ENCODE data around the gene ANKHD1.
"Not testable (repeated sequence)": the region's sequence is repeated elsewhere in the genome, so short reads cannot be mapped to it uniquely, and the experiment has no call there.

ANKHD1 gene

DNA sequence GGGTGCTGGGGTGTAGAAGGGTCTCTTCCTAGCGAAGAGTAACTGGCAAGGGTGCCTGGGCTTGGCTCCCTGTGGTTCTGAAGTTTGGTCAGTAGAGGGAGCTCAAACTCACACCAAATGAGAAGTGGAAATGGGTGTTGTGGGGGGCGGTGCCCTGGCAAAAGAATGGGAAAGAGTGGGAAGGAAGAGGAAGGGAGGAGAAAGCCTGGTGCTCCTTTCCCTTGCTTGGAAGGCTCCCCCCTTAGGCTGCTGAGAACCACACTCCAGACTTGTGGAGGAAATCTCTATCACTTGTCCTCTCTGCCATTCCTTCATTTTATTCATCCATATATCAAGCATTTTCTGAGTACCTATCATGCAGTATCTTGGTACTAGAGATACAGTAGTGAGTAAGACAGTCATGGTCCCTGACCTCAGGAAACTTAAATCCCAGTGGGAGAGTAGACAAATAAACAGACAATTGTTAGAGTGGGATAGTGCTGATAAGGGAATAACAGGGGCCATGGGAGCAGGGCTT, 28.6 kb upstream of the ANKHD1 start:
- peak in 1 of 2 donors; percentile 15 for DNase-seq (ENCODE audit: low read depth in 1 of 2, low spot score in 1 of 2)

DNA sequence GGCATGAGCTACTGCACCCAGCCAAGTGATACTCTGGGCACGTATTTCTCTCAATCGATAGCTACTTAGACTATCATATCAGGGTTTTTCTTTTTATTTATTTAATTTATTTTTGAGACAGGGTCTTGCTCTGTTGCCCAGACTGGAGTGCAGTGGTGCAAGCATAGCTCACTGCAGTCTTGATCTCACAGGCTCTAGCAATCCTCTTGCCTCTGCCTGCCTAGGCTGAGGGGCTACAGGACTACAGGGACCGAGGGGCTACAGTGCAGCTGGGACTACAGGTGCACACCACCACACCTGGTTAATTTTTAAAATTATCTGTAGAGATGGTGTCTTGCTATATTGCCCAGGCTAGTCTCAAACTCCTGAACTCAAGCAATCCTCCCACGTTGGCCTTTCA, 20.3 kb upstream of the ANKHD1 start:
- DNase-seq (ENCODE audit: low read depth in 1 of 2, low spot score in 1 of 2), result no peak

DNA sequence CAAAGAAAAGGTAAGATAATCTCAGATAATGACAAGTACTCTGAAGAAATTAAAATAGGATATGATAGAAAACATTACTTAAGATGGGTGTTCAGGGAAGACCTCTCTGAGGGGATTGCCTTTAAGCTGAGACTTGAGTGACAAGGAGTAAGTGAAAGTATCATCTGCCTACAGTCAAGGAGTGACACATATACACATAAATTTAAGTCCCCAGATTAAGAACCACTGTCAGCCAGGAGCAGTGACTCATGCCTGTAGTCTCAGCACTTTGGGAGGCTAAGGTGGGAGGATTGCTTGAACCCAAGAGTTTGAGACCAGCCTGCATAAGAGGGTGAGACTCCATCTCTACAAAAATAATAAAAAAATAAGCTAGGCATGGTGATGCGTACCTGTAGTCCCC, 19.7 kb upstream of the ANKHD1 start:
- no peak for DNase-seq (ENCODE audit: low read depth in 1 of 2, low spot score in 1 of 2)

DNA sequence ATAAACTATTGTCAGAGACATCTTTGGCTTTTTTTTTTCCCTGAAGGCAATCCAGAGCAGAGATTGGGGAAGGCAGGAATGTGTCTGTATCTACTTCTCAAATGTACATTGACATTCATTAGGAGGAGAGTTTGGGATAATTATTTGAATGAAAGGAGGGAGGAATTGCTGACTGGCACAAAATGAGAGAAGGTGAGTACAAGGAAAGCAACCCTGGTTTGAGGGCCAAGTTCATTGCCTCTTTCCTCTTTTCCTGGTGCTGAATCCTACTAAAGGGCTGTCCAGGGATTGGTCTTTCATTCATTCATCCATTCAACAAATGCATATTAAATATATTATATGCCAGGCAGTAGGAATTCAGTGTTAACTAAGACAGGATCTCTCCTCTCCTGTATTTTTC, 18.8 kb upstream of the ANKHD1 start:
- no peak for DNase-seq (ENCODE audit: low read depth in 1 of 2, low spot score in 1 of 2)

DNA sequence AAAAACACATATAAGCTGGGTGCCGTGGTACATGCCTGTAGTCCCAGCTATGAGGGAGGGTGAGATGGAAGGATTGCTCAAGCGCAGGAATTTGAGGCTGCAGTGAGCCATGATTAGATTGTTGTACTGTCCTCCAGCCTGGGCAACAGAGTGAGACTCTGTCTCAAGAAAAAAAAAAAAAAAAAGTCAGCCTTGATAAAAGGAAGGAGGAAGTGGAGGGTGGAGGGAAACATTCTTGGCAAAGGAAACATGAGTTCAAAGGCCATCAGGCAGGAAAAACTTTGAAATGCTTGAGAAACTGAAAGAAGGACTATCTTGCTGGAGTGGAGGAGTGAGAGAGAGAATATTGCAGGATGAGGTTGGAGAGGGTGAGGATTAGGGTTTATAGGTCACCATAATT, 18.3 kb upstream of the ANKHD1 start:
- DNase-seq (ENCODE audit: low read depth in 1 of 2, low spot score in 1 of 2), result no peak

DNA sequence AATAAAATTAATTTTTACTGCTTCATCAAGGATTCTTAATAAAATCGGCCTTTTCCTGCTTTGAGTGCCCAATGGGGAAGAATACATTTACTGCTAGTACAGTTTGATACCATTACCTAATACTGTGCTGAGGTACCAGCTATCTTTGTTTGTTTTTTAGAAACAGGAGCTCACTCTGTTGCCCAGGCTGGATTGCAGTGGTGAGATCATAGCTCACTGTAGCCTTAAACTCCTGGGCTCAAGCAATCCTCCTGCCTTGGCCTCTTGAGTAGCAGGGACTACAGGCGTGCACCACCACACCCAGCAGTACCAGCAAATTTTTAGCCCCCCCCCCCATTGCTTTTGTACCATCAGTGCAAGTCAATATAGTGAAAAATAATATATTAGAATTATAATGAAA, 13.6 kb upstream of the ANKHD1 start:
- no peak for DNase-seq (ENCODE audit: low read depth in 1 of 2, low spot score in 1 of 2)

DNA sequence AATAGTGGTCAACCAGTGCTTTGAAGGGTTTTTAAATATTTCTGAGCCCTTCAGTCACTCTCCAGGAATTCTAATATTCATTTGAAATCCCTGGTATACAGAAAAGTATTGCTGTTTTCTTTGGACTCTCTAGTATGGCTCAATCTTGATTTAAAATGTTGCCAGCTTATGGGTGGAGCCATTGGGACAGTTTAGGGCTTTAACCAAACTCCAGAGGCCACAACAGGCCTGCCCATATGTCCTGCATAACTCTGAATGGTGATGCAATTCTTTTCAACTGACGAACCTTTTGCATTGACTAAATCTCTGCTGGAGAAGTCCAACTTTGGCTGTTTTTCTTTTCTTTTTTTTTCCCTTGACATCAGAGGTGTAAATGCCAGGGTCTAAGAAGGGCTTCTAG, 10.3 kb upstream of the ANKHD1 start:
- no peak for DNase-seq (ENCODE audit: low read depth in 1 of 2, low spot score in 1 of 2)

DNA sequence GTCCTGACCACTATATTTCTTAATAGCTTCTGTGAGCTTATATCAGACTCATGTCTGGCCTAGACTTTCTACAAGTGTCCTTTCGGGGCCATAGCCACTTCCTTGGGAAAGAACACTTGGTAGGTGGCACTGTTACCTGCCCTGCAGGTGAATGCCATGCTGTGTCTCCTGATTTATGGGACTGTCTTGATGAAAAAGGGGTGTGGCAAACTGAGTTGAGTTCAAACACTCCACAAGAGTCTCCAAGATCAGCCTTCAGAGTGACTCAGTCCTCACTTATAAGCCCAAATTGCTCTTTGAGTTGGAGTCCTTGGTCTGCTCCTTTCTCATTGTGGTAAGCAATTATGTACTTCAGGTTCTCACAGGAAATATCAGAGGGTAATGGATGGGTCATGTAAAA, 9.9 kb upstream of the ANKHD1 start:
- no peak for DNase-seq (ENCODE audit: low read depth in 1 of 2, low spot score in 1 of 2)

DNA sequence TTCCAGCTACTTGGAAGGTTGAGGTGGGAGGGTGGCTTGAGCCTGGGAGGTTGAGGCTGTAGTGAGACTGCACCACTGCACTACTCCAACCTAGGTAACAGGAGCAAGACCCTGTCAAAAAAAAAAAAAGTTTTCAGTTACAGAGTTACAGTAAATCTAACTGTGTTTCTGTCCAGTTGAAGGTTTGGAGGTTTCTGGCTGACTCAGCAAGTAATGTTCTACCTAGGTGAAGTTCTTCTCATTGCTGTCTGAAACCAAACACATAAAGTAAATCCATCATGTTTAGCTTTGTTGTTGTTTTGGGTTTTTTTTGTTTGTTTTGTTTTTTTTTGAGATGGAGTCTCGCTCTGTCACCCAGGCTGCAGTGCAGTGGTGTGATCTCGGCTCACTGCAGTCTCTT, 7.9 kb upstream of the ANKHD1 start:
- no peak for DNase-seq (ENCODE audit: low read depth in 1 of 2, low spot score in 1 of 2)

DNA sequence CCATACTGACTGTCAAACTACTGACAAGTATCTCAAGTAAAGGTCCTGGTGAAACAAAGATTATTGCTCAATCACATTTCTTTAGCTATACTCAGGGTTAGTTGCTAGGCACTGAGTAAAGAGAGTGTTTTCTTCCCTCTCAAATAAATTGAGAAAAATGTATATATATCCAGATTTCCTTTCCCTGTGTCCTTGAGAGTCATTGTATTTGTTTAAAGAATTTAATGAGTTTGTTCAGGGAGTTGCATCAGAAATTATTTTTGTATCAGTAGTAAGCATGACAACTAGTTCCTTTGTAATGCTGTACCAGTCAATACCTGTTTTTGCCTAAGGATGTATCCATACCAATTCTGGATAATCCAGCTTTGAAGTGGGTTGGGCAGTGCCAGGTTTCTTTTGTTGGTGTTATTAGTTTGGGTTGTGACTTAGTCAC, 3.2 kb upstream of the ANKHD1 start:
- DNase-seq (ENCODE audit: low read depth in 1 of 2, low spot score in 1 of 2), result no peak

DNA sequence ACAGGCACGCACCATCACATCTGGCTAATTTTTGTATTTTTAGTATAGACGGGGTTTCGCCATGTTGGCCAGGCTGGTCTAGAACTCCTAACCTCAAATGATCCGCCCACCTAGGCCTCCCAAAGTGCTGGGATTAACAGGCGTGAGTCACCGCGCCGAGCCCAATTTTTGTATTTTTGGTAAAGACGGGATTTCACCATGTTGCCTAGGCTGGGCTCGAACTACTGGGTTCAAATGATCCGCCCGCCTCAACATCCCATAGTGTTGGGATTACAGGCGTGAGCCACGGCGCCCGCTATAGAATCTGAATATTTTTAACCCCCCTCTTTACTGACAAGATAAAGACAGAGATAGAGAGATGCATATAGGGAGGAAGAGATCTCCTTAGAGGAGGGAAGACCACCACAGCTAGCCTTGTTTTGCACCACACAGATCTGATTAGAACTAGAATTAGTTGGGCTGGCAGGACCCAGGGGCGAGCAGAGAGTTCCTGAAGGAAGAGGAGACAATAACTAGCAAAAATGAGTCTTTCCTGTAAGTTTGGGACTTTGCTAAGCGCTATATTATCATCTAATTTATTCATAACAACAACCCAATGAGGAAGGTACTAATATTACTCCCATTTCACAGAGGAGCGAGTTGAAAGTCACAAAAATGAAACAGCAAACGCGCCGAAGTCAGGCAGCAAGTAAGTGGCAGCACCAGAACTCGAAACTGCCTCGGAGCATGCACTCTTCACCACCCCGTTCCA, 1.5 kb upstream of the ANKHD1 start:
- peak in 1 of 2 donors; percentile 34 for DNase-seq (ENCODE audit: low read depth in 1 of 2, low spot score in 1 of 2)

DNA sequence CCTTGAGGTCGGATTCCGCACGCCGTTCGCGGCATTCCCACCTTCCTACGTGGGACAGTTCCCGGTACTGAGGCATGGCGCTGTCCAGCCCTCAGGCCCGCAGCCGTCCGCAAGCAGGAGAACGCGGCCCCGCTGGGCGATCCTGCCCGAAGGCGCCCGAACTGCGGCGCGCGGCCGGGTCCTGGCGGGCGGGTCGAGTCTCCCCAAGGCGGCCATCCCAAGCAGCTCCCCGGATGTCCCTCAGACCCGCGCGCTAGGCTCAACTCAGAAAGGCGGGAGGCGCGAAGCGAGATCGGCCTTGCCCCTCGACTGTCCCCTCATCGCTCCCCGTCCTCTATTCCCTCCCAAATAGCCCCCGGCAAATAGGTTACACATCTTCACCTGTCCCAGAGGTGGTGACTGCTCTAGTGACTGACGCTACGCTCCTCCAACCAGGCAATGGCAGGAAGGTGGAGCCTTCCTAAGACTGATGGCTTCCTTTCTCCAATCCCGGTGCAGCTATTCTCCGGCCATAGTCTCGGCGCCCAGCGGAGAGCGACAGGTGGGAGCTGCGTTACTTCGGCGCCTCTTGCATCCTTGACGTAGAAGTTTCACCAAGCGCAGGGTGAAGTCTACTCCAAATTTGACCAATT, 787 bp upstream of the ANKHD1 start:
- peak; percentile 72 to 85 for DNase-seq (ENCODE audit: low read depth in 1 of 2, low spot score in 1 of 2)

DNA sequence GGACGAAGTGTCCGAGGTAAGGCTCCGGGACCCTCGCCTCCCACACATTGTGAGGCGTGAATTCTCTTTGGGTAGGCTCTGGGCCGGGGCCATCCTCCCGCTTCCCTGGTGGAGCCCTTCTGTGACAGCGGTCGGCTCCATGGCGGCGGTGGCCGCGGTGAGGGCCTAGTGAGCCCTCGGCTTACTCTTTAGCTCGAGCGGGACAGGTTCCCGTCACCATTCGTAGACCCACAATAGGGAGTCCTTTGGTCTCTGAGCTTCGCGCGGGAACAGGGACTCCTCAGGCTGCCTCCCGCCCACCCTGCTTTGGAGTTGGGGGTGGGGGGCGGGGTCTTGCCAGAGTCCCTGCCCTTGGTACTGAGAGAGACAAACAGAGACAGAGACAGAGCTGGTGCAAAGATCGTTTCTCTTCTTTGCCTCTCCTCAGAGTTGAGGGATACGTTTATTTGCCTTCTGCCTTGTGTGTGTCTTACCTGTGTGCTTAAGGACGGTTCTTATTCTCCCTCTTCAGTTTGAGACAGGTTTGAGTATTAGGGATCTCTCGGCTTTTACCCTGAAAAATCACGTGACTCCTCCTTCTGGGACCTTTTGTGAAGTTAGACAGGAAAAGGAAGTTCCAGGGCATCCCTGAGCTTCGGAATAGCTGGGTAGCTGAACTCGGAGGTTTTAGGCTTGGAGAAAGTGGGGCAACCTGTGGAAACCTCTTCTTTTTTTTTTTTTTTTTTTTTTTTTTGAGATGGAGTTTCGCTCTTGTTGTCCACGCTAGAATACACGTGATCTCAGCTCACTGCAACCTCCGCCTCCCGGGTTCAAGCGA, 833 bp downstream of the ANKHD1 start:
- DNase-seq (ENCODE audit: low read depth in 1 of 2, low spot score in 1 of 2), result peak; percentile 16 to 41

DNA sequence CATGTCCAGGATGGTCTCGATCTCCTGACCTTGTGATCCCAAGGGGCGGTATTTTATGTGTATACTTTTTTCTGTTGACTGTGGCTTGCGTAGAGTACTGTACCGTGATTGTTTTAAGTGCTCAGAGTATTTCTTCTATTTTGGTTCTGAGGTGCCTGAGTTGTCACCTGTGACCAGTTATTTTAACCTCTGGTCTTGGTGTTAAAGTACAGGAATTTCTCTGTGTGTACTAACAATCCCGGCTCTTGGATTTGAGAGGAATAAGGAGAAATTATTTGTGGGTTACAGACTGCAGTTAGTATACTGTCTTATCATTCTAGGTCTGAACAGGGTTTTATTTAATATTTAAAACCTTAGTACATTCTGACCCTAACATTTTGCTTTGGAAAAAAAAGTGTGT, 2.0 kb downstream of the ANKHD1 start:
- no peak for DNase-seq (ENCODE audit: low read depth in 1 of 2, low spot score in 1 of 2)

DNA sequence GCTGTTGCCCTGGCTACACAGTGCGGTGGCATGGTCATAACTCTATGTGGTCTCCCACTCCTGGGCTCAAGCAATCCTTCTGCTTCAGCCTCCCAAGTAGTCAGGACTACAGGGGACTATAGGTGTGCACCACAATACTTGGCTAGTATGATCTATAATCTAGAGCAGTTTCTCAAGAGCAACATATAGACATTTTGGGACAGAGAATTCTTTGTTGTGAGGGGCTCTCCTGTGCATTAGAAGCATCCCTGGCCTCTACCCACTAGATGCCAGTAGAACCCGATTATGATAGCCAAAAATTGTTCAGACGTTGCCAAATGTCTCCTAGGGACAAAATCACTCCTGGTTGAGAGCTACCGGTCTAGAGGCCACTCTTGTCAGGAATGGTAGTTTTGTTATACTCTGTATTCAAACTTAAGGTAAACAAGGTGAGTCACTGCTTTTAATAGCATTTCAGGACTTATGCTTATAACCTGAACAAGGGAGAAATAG, 7.2 kb downstream of the ANKHD1 start:
- no peak for DNase-seq (ENCODE audit: low read depth in 1 of 2, low spot score in 1 of 2)

DNA sequence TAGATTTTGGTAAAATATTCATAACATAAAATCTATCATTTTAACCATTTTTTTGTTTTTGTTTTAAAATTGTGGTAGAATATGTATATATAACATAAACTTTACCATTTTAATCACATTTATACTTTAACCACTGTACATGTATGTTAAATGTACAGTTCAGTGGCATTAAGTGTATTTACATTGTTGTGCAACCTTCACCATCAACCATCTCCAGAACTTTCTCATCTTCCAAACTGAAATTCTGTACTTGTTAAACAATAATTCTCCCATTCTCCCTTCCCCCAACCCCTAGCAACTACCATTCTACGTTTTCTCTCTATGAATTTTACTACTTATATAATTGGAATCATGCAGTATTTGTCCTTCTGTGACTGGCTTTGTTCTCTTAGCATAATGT, 11.6 kb downstream of the ANKHD1 start:
- DNase-seq (ENCODE audit: low read depth in 1 of 2, low spot score in 1 of 2), result no peak

DNA sequence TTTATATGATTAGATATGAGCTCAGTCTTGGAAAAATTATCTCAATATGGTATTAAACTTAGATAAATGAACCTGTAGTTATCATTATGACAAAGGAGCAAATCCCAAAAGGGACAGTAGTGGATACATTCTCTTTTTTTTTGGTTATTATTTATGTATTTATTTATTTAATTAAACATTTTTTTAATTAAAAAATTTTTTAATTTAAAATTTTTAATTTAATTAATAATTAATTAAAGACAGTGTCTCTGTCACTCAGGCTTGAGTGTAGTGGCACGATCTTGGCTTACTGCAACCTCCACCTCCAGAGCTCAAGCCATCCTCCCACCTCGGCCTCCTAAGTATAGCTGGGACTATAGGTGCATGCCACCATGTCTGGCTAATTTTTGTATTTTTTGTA, 15.6 kb downstream of the ANKHD1 start:
- DNase-seq (ENCODE audit: low read depth in 1 of 2, low spot score in 1 of 2), result no peak

DNA sequence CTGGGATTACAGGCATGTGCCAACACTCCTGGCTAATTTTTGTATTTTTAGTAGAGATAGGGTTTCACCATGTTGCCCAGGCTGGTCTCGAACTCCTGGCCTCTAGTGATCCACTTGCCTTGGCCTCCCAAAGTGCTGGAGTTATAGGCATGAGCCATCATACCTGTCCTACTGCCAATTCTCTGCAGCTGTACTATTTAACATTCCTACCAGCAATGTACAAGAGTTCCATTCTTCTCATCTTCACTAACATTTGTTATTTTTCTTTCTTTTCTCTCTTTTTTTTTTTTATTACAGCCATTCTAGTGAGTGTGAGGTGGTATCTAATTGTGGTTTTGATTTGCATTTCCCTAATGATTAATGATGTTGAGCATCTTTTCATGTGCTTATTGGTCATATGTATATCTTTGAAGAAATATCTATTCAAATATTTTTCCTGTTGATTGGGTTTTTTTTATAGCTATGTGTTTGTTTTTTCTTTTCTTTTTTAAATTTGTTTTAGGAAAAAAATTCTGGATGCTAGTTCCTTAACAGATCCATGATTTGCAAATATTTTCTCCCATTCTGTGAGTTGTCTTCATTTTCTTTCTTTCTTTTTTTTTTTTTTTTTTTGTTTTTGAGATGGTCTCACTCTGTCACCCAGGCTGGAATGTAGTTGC, 17.4 kb downstream of the ANKHD1 start:
- DNase-seq (ENCODE audit: low read depth in 1 of 2, low spot score in 1 of 2), result no peak

DNA sequence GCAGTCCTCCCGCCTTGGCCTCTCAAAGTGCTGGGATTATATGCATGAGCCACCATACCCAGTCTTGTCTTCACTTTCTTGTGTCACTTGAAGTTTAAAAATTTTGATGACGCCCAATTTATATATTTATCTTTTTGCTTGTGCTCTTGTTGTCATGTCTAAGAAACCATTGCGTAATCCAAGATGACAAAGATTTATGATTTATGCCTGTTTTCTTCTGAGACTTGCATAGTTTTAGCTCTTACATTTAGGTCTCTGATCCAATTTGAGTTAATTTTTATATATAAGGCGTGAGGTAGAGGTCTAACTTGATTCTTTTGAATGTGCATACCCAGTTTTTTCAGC, 18.6 kb downstream of the ANKHD1 start:
- DNase-seq (ENCODE audit: low read depth in 1 of 2, low spot score in 1 of 2), result no peak

DNA sequence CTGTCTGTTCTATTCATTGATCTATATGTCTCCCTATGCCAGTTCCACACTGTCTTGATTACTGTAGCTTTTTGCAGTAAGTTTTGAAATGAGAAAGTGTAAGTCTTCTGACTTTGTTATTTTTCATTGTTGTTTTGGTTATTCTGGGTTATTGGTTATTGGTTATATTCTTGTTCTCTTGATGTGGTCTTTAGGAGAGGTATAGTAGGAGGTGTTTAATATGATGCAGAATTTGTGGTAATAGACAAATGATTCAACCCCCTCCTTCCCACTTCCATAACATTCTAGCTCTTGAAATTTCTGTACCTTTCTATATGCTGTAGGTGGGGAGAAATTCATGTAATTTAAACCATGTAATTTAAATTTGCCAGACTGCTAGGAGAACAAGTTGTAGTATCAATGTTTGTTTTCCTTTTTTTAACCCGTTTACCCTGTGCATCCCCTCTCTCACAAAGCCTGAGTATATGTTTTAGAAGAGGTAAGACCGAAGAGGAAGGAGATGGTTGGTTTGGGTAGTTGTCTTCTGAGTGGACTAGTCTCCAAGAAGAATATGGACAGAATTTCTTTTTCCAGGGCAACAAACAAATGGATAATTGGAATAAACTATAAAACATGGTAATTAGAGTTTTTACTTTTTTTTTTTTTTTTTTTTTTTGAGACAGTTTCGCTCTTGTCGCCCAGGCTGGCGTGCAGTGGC, 19.2 kb downstream of the ANKHD1 start:
- no peak for DNase-seq (ENCODE audit: low read depth in 1 of 2, low spot score in 1 of 2)

DNA sequence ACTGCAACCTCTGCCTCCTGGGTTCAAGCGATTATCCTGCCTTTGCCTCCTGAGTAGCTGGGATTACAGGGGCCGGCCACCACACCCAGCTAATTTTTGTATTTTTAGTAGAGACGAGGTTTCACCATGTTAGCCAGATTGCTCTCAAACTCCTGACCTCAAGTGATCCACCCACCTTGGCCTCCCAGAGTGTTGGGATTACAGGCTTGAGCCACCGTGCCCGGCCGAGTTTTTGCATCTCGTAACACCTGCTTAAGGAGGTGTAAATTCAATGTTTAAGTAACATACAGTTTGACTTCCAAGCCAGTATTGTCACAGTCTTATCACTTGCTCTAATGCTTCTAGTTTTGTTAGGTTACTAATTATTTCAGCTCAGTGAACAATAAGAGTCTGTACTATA, 19.7 kb downstream of the ANKHD1 start:
- not testable (repeated sequence) for DNase-seq (ENCODE audit: low read depth in 1 of 2, low spot score in 1 of 2)
